Right renal pelvis (tissue), 4 donors: Measurements from ENCODE around the gene KIAA1217. TPM values are rescaled to one million over a fixed set of nuclear protein-coding genes. Genes with fewer than 3 reads are reported as not detected.
"Not testable (repeated sequence)": the region's sequence is repeated elsewhere in the genome, so short reads cannot be mapped to it uniquely, and the experiment has no call there.

Experiments
- DNase-seq, 4 donors: peaks; one replicate each; pipeline ENCODE4 v3.0.0-alpha.2; 2013; ENCODE audit warnings: low read depth in 4 of 4, low spot score in 3 of 4, missing footprints in 1 of 4
- polyA plus RNA-seq, 4 donors: library from polyadenylated mRNA; unstranded; fragments of 120-200 nt; gene quantifications; one replicate each; pipeline ENCODE4 v1.2.1, GENCODE V29; 2013; ENCODE audit not compliant: insufficient read length in 4 of 4

KIAA1217 gene
- polyA plus RNA-seq, 4 donors, result 77.7 to 94.6 (median 84.9) TPM

GRCh38 chr10:24482713-24483112 is 273.8 kb downstream of the KIAA1217 start:
- DNase-seq, result not testable (repeated sequence)

- DNase-seq, result no peak
Measured at GRCh38 chr10:24483701-24484100, 274.8 kb downstream of the KIAA1217 start.

GRCh38 chr10:24484771-24485170 is 275.8 kb downstream of the KIAA1217 start:
- no peak for DNase-seq

GRCh38 chr10:24485304-24485703 is 276.4 kb downstream of the KIAA1217 start:
- DNase-seq, result no peak

- no peak for DNase-seq
Measured at GRCh38 chr10:24488631-24489030, 279.7 kb downstream of the KIAA1217 start.

GRCh38 chr10:24493165-24493564 is 284.2 kb downstream of the KIAA1217 start:
- DNase-seq, result no peak

GRCh38 chr10:24494236-24494635 is 285.3 kb downstream of the KIAA1217 start:
- no peak for DNase-seq

GRCh38 chr10:24494777-24495176 is 285.8 kb downstream of the KIAA1217 start:
- no peak for DNase-seq

- DNase-seq, result no peak
Measured at GRCh38 chr10:24495666-24496460, 286.9 kb downstream of the KIAA1217 start.

- DNase-seq, result no peak
Measured at GRCh38 chr10:24496906-24497305, 288.0 kb downstream of the KIAA1217 start.

- no peak for DNase-seq
Measured at GRCh38 chr10:24501056-24501711, 292.2 kb downstream of the KIAA1217 start.

GRCh38 chr10:24502006-24502405 is 293.1 kb downstream of the KIAA1217 start:
- no peak for DNase-seq

- no peak for DNase-seq
Measured at GRCh38 chr10:24502801-24503460, 294.0 kb downstream of the KIAA1217 start.

GRCh38 chr10:24503461-24504320 is 294.8 kb downstream of the KIAA1217 start:
- DNase-seq, result peak in 1 of 4 donors; percentile 39

GRCh38 chr10:24505759-24506158 is 296.8 kb downstream of the KIAA1217 start:
- DNase-seq, result no peak

GRCh38 chr10:24513155-24513554 is 304.2 kb downstream of the KIAA1217 start:
- DNase-seq, result no peak

GRCh38 chr10:24515481-24515880 is 306.5 kb downstream of the KIAA1217 start:
- DNase-seq, result no peak

- DNase-seq, result no peak
Measured at GRCh38 chr10:24518411-24518810, 309.5 kb downstream of the KIAA1217 start.

- DNase-seq, result peak; percentile 51 to 66 (median 57)
Measured at GRCh38 chr10:24518981-24519597, 310.2 kb downstream of the KIAA1217 start.

- DNase-seq, result no peak
Measured at GRCh38 chr10:24519950-24520349, 311.0 kb downstream of the KIAA1217 start.
